Adrenal gland (tissue), 12 donors: ENCODE measurements around the gene DYRK1A. TPM values are rescaled to one million over a fixed set of nuclear protein-coding genes. Genes with fewer than 3 reads are reported as not detected.
A peak's percentile ranks its signal among the peaks of the same experiment; 100 is the strongest.

Experiments
- DNase-seq, 7 donors: peaks; one replicate each; pipeline ENCODE4 v3.0.0-alpha.2; 2019 to 2020
- H3K27ac ChIP-seq, 5 donors: fragments of 200-600 bp; sonication (generic) in 4 of 5; 1 replicate in 3 of 5; 2 replicates in 2 of 5; pipeline versions ENCODE4 v1.5.1 to v1.8.0; 2016 to 2020; ENCODE audit warnings: mild to moderate bottlenecking in 1 of 5
- H3K27me3 ChIP-seq: fragments of 200-600 bp; 2 replicates; pipeline ENCODE4 v1.8.0; 2021
- H3K36me3 ChIP-seq, 2 donors: fragments of 200-600 bp; replicated peaks in 1 of 2; 1 replicate in 1 of 2; 2 replicates in 1 of 2; pipeline versions ENCODE4 v1.5.1 to v1.8.0; 2018 to 2022
- H3K4me1 ChIP-seq, 2 donors: fragments of 200-600 bp; replicated peaks in 1 of 2; 1 replicate in 1 of 2; 2 replicates in 1 of 2; pipeline versions ENCODE4 v1.5.1 to v1.8.0; 2018 to 2021
- H3K4me3 ChIP-seq, 4 donors: fragments of 200-600 bp; sonication (generic) in 3 of 4; one replicate each; pipeline ENCODE4 v1.5.1; 2016 to 2018
- H3K9me3 ChIP-seq, 3 donors: fragments of 200-600 bp; sonication (generic) in 1 of 3; replicated peaks in 1 of 3; 1 replicate in 2 of 3; 2 replicates in 1 of 3; pipeline versions ENCODE4 v1.5.1 to v1.8.0; 2016 to 2021
- CTCF ChIP-seq, 6 experiments: fragments of 450-650 bp in 4 of 6; fragments of 200-600 bp in 2 of 6; sonication (generic) in 1 of 6; IDR thresholded peaks; 1 replicate in 5 of 6; 2 replicates in 1 of 6; pipeline versions ENCODE4 v1.5.1 to v1.8.0; 2016 to 2021; ENCODE audit warnings: antibody characterized with exemption in 6 of 6, mild to moderate bottlenecking in 2 of 6, moderate library complexity in 1 of 6
- POLR2A ChIP-seq, 2 donors: fragments of 450-650 bp; IDR thresholded peaks; one replicate each; pipeline ENCODE4 v1.6.1; 2017; ENCODE audit warnings: antibody characterized with exemption in 2 of 2, mild to moderate bottlenecking in 2 of 2, moderate library complexity in 1 of 2
- whole genome bisulfite sequencing, 4 donors: extraction: QIAGEN DNeasy Blood & Tissue Kit in 2 of 4; methylation state at CpG; one replicate each; pipeline versions ENCODE4 v1.1.5 to v1.1.7; 2013 to 2017; 5-methylcytosine and 5-hydroxymethylcytosine counted together
- intact Hi-C, 2 donors: fragments of 100-400 bp; cut with DNase I; formaldehyde crosslinking; loops; one replicate each; pipeline versions ENCODE4 v1.14.1 to v1.15.0; 2022 to 2023
- polyA plus RNA-seq, 3 donors: library from polyadenylated mRNA; stranded (reverse); fragments of 200-250 nt in 2 of 3; fragments of 350-450 nt in 1 of 3; fragmentation: Illumina TruSeq in 1 of 3; extraction: RNeasy Lipid Tissue Mini Kit (QIAGEN cat#74804) in 1 of 3; gene quantifications; one replicate each; pipeline ENCODE4 v1.2.3, GENCODE V29; 2013 to 2014
- total RNA-seq, 9 donors: library from RNA; depleted of rRNA in 4 of 9; stranded (reverse); fragments of >200 nt in 4 of 9; fragments of 120-200 nt in 1 of 9; fragmentation: NEBNext Ultra II Directional in 1 of 9; extraction: Animal tissue kit (Norgen Biotek cat#: 25700) in 1 of 9; gene quantifications; one replicate each; pipeline versions ENCODE4 v1.1.0 to v1.2.4, GENCODE V29; 2013 to 2023
- donor health status: healthy with polysubstance abuse.
- donor health status: Bipolar disorder and iron deficiency.
- donor health status: DM: yes; HTN: yes; CAD: no.
- donor health status: DM: no; HTN: no; CAD: no.
- donor health status: DM: no; HTN: no; CAD: no.
- donor health status: DM: yes; HTN: yes; CAD: no.

The DYRK1A gene
- total and polyA plus RNA-seq, 12 donors, result 23.6 to 92.3 (median 57.7) TPM

- Histone ChIP-seq H3K9me3 (no peaks in the 10 kb centered on the region), H3K27ac (peak overlapping the region; percentile 89 to 97 (median 95)), H3K4me3 (peak overlapping the region; percentile 46 to 83 (median 76)), H3K27me3 (no peaks in the 10 kb centered on the region), H3K36me3 (no peaks in the 10 kb centered on the region), H3K4me1 (peaks cover 4 to 18% of the 10 kb centered on the region in 2 donors)
- 48 to 57% (median 54%) methylated on average over 17 to 22 of the region's 22 CpGs for WGBS, 4 donors
- intact Hi-C loops, result no loop called here
- TF ChIP-seq CTCF (IDR thresholded peaks at IDR 0.05) (no peak), POLR2A (IDR thresholded peaks at IDR 0.05) (no peak)
- peak; percentile 34 to 69 (median 55) for DNase-seq
These were observed 196.5 kb downstream of the DYRK1A start for GRCh38 chr21:37562920-37563640.

GRCh38 chr21:37563641-37564340, 197.2 kb downstream of the DYRK1A start:
- Histone ChIP-seq H3K27me3 (no peaks in the 10 kb centered on the region), H3K36me3 (no peaks in the 10 kb centered on the region), H3K4me1 (peaks cover 4 to 18% of the 10 kb centered on the region in 2 donors), H3K9me3 (no peaks in the 10 kb centered on the region), H3K27ac (peak overlapping the region; percentile 89 to 97 (median 95)), H3K4me3 (peak overlapping the region; percentile 46 to 83 (median 76))
- intact Hi-C loops, result no loop called here
- TF ChIP-seq CTCF (IDR thresholded peaks at IDR 0.05) (peak in 5 of 6 experiments; percentile 34 to 45 (median 39)), POLR2A (IDR thresholded peaks at IDR 0.05) (peak; percentile 70 to 91)
- 0 to 2% (median 1%) methylated on average over 5 to 67 of the region's 67 CpGs for WGBS, 4 donors
- DNase-seq, result peak; percentile 93 to 97 (median 96)

GRCh38 chr21:37564341-37564923, 197.9 kb downstream of the DYRK1A start:
- Histone ChIP-seq H3K27me3 (no peaks in the 10 kb centered on the region), H3K4me3 (peak overlapping the region in 2 of 4 donors; percentile 73 to 83), H3K36me3 (no peaks in the 10 kb centered on the region), H3K4me1 (peaks cover 4 to 18% of the 10 kb centered on the region in 2 donors), H3K9me3 (no peaks in the 10 kb centered on the region), H3K27ac (peak overlapping the region; percentile 89 to 97 (median 95))
- WGBS, 4 donors, result 7 to 21% (median 15%) methylated on average over 8 to 14 of the region's 14 CpGs
- DNase-seq, result peak; percentile 90 to 98 (median 97)
- intact Hi-C loops, result no loop called here
- TF ChIP-seq POLR2A (IDR thresholded peaks at IDR 0.05) (peak in 1 of 2 donors; percentile 39), CTCF (IDR thresholded peaks at IDR 0.05) (no peak)

GRCh38 chr21:37564924-37565529, 198.5 kb downstream of the DYRK1A start:
- no peaks in the 10 kb centered on the region for H3K27me3 ChIP-seq
- no peak for TF ChIP-seq POLR2A (IDR thresholded peaks at IDR 0.05)
- peak overlapping the region in 1 of 4 donors; percentile 73 for H3K4me3 ChIP-seq
- H3K36me3 ChIP-seq, result no peaks in the 10 kb centered on the region
- intact Hi-C loops, result no loop called here
- peak; percentile 46 to 69 (median 60) for DNase-seq
- no peaks in the 10 kb centered on the region for H3K9me3 ChIP-seq
- H3K27ac ChIP-seq, result peak overlapping the region; percentile 89 to 97 (median 95)
- WGBS, 4 donors, result 54 to 62% (median 57%) methylated on average over 12 of the region's 12 CpGs
- H3K4me1 ChIP-seq, result peaks cover 4 to 18% of the 10 kb centered on the region in 2 donors
